H4 (cell line): ENCODE results near the gene SIGLEC1. TPM values are rescaled to one million over a fixed set of nuclear protein-coding genes. Genes with fewer than 3 reads are reported as not detected.

Source experiments
- DNase-seq: peaks from one replicate; pipeline ENCODE4 v3.0.0-alpha.2; 2015; ENCODE audit warnings: low spot score
- total RNA-seq: library from RNA; depleted of rRNA; stranded (reverse); fragments of >200 nt; shearing (Covaris generic); gene quantifications from 2 replicates; pipeline ENCODE4 v1.2.3, GENCODE V29; 2014

The SIGLEC1 gene
- total RNA-seq, 1 experiment from 2014 or later, result not detected

DNA sequence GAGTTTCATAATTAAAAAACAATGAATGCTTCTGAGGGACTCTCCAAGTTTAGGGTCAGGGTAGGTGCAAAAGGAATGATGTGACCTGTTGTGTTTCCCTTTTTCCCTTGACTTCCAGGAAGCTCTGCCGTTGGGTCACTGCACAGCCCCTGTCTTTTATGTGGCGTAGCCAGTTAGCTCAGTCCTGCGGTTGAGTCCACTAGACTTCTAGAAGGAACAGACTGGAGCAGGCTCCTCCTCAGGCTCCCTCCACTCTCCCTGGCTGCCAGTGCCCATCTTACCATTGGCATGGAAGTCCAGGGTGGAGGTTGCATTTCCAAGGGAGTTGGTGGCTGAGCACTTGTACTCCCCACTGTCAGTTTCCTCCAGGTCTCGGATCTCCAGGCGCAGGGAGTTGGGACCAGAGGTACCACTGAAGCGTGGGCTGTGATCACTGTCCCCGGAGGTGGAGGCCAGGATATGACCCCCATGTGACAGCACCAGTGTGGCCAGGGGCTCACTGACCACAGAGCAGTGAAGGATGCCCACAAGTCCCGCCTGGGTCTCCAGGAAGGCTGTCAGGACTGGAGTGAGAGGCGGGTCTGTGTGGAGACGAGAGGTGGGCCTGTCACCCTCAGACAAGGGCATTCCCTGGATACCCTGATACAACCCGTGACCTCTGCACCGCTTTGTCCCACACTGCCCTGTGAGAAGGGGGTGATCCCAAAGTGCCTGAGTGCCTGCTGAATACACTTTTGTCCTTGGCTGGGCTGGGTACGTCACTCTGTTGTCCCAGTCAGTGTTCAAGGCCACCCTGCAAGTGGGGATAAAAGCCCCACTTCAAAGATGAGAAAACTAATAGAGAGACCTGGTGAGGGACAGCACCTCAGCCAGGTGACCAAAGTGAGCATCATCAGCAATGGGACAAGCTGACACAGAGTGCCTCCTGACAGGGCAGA, 11.1 kb downstream of the SIGLEC1 start:
- DNase-seq, result no peak

DNA sequence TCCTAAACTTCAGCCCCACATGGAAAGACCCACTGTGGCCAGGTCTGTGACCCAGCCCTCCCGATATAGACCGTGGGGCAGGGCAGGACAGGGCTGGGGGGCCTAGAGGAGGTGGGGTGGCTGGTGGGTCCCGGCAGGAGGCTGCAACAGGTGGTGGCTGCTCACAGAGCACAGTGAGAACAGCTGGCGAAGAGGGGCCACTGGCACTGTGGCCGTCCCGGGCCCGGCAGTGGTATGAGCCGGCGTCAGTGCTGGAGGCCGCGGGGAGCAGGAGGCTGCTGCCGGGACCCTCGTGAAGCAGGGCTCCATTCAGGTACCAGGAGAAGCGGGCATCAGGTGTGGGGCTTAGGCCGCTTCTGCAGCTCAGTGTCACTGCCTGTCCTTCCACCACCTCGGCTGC, 13.4 kb downstream of the SIGLEC1 start:
- no peak for DNase-seq

DNA sequence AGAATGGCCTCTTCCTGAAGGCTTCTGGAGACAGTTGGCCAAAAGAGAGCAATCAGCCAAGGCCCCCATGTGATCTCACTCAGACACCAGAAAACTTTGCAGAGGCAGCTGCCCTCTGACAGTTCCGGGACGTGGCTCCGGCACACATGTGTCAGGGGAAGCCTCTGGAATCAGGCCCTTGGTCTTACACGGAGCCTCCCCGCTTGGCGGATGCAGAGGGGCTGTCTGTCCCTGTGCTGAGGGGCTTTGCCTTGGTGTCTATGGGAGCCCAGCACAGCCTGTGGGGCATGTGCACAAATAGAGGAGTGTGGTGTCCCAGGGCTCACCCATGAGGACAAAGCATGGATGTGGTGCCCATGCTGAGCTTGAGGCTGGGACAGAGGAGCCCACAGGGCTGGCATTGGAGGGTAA, 13.8 kb downstream of the SIGLEC1 start:
- no peak for DNase-seq

DNA sequence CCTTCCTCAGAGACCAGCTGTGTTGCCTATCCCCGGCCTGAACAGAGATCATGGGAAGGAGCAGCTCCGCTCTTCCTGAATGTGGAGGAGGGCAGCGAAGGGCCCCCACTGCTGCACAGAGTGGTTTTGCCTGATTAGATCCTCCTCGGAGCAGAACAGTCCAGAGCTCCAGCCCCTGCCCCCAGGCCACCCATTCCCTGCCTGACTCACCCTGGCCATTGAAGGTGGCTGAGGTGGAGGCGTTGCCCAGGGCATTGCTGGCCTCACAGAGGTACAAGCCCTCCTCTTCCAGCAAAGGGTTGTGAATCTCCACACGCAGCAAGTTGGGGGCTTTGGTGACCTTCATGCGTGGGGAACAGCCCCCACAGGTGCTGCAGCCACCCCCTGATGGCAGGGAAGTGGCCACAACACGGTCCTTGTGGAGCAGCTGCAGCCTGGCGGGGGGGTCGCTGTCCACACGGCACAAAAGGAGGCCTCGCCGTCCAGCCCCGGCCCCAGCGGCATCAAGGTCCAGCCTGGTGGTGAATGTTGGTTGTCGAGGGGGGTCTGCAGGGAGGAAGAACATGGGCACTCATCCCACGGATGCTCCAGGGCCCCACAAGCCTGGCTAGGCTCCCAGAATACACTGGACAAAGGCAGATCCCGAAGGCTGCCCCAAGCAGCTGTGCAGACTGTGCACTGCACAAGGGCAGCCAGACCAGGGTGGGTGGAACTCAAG, 14.7 kb downstream of the SIGLEC1 start:
- DNase-seq, result no peak

DNA sequence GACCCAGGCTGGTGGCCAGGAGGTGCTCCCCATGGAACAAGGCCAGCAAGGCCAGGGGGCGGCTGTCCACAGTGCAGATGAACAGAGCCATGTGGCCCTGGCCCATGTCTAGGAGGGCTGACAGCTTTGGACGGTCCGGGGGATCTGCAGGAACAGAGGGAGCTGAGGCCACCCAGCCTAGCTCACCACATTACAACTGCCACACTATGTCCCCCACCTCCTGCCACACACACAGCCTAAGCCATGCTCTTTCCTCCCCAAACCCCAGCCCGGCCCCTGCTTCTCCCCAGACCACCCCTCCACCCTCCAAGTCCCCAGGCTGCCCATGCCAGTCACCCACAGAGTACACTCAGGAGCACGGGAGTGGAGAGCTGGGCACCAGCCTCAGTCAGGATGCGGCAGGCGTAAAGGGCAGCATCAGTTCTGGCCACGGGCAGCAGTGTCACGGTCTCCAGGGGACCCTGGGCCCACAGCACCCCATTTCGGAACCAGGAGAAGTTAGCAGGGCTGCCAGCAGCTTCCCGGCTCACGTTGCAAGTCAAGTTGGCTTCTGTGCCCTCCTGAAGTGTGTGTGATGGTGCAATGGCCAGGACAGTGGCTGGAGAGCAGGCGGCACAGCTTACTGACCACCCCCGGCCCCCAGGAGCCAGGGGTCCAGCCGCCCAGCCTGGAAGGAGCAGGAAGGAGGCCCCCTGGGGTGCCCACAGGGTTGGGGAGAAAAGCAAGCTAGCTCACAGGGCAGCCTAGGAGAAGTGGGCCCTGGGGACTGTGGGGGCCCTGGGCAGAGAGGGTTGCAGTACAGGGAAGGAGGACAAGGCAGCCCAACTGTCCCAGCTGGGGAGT, 15.4 kb downstream of the SIGLEC1 start:
- no peak for DNase-seq

DNA sequence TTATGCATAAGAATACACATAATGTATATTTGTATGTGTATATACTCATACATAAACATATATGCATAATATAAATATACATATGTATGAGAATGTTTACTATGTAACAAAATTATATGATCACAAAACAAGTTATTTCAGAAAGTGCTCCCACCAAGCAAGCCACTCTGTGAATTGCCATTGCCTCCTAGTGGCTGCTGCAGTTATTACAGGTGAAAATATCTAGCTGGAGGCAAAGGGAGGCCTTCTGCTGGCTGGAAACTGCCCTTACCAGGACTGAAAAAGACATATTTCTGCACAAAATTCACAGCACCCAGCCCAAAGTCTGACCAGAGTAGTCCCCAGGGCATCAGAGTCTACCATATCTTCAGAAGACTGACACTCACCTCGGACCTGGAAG, 16.2 kb downstream of the SIGLEC1 start:
- no peak for DNase-seq

DNA sequence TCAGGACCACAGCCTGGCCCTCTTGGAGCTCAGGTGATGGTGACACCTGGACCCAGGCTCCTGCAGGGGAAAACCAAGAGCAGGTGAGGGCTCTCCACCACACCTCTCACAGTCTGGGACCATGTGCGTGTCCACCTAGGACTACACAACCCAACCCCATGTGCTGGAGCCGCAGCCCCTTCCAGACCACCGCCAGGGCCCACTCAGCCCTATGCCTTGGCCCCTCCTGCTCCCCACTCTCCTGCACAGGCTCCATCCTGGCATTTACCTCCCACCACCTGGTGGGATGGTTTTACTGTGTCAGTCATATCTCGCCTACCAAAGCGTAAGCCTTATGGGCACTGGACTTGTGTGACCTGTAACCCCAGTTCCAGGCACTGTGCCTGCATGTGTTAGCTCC, 17.5 kb downstream of the SIGLEC1 start:
- DNase-seq, result no peak

DNA sequence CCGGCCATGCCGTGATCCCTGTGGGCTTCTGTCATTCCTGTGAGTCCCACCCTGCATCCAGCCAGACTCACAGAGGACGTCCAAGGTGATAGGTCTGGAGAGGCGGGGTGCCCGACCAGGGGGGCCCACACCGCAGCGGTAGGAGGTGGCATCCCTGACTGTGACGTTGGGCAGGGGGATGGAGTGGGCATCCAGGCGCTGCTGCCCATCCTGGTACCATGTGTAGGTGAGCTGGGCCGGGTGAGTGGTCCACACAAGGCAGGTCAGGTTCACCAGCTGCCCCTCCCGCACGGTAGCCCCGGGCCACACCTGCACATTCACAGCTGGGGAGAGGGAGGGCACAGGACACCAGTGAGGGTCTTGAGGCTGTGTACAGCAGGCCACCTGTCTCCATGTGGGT, 19.0 kb downstream of the SIGLEC1 start:
- no peak for DNase-seq

DNA sequence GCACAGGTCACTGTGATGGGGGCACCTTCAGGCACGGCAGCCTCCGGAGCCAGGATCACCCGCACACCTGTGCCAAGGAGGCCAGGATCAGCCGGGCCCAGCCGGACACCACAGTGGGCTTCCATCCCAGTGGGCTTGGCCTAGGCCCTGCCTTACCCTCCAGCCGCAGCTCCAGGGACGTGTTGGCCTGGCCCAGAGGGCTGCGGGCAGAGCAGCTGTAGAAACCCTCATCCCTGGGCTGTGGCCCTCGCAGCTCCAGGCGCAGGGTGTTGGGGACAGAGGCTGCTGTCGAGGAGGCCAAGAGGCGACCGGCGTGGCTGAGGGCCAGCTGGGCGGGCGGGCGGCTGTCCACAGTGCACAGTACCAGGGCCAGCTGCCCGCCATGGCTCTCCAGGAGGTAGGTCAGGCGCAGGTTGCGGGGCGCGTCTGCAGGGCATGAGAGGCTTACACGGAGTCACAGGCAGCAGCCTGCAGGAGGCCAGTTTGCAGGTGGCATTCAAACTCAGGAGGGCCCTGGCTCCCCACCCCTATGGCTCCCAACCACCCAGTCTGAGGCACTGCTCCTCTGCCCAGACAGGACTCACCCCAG, 19.6 kb downstream of the SIGLEC1 start:
- no peak for DNase-seq

DNA sequence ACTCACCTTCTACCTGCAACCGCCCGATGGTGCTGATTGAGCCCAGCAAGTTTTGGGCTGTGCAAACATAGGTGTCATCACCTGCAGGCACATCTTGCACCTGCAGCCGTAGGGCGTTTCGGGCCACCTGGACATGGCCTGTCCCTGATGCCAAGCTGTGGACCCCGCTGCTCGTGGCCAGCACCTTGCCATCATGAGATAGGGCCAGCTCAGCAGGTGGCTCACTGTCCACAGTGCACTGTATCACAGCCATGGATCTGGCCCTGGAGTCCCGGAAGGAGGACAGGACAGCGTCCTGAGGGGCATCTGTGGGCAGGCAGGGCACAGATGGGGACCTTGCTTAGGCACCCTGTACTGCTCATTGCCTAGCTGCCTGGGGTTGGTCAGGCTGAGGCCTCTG, 20.5 kb downstream of the SIGLEC1 start:
- DNase-seq, result no peak

DNA sequence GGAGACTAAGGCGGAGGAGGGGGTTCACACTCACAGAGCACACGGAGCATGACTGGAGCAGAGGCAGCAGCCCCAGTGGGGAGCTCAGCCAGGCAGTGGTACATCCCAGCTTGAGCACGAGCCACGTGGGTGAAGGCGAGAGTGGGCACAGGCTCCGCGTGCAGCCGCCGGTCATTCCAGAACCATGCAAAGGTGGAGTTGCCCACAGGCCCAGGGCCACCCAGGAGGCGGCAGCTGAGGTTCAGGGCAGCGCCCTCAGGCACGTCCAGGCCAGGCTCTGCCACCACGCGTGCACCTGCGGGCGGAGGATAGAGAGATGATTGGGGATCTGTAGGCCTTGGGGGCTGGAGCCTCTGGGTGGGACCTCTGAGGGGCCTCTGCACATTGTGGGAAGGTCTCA, 21.1 kb downstream of the SIGLEC1 start:
- DNase-seq, result no peak

DNA sequence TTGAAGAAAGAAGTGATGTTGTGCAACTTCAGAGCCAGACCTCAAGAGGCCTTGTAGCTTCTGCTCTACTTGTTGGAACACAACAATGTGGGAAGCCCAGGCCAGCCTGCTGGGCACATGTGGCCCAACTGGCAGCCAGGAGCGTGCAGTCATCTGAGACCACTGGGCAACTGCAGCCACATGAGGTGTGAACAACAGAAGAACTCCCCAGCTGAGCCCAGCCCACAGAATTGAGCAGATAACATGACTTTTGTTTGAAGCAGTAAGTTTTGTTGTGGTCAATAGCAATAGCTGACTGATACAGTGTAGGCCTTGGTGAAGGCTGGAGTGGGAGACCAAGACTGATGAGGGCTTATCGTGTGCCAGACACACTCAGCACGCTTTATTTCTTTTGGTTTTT, 22.0 kb downstream of the SIGLEC1 start:
- no peak for DNase-seq

DNA sequence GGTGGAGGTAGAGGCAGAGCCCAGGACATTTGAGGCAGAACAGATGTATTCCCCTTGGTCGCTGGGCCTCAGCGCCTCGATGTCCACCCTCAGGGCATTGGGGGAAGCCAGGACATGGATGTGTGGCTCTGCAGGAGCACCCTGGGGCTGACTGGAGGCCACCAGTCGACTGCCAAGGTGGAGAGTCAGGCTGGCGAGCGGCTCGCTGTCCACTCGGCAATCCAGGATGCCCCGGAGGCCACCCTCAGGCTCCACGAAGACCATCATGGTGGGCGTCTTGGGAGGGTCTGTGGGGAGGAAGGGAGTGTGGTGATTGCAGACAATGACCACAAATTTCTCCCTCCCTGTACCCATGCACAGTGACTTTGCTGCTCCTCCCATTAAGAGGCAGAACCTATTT, 22.4 kb downstream of the SIGLEC1 start:
- no peak for DNase-seq

DNA sequence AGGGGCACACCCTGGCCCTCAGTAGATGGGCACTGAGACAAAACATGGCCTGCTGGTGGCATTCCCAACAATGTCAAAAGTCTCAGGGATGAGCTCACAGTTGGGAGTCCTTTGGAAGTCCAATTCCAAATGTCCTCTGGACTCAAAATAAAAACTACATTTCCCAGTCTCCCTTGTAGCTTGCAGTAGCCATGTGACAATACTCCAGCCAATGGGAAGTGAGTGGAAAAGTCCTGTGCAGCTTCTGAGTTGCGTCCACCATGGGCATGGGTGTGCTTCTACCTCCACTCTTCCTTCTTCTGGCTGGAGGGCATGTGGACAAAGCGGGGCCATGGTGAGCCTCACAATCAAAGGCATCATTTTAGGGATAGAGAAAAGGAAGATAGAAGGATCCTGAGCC, 24.7 kb downstream of the SIGLEC1 start:
- peak; percentile 44 for DNase-seq

DNA sequence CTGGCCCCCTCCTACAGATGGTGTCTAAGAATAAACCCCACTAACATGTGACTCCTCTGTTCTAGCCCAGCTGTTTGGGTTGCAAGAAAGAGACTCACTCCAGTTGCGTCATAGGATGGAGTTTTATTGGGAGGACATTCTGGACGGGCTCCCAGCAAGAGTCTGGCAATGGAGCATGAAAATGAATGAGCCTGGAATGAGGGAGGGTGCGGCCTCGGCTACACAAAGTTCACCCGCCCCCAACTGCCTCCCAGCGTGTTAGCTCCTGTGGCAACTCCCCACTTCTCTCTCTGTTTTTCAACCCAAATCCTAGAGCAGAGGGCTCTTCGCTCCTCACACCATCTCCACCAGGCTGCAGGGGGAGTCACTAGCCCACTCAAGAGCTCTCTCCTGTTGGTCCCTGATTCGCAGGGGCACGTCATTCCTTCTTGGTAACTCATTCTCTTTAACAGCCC, 25.5 kb downstream of the SIGLEC1 start:
- DNase-seq, result peak; percentile 89

DNA sequence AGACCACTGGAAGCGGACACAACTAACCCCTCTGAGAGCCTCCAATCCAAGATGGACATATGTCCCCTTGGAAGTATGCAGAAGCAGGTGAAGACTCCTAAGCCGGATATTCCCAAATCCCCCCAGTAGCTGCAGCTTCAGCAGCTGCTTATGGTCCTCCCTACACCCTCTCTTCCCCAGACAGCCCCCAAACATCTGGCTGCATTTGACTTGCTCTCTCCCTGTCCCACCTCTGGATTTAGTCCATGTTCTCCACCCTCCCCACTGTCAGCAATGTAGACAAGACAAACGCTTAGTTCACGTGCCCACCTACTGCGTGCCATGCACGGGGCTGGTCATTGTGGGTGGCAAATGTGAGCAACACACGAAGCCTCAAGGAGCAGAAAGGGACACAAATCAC, 26.0 kb downstream of the SIGLEC1 start:
- no peak for DNase-seq

DNA sequence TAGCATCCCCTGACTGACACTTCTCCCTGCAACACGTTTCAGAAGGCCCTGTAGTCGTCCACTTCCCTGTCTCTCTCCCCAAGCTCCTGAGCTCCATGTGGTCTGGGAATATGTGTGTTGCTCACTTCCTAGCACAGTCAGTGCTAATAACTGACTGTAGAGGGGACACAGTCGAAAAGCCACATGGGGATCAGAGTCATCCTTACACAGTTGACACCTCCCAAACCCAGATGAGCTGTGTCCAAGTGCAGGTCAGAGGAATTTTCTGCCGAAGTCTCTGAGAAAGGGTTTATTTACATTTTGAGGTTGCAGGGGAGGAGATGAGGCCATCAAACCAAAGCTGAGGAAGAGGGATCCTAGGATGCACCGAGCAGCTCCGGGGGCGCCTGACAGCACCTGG, 27.1 kb downstream of the SIGLEC1 start:
- DNase-seq, result no peak

DNA sequence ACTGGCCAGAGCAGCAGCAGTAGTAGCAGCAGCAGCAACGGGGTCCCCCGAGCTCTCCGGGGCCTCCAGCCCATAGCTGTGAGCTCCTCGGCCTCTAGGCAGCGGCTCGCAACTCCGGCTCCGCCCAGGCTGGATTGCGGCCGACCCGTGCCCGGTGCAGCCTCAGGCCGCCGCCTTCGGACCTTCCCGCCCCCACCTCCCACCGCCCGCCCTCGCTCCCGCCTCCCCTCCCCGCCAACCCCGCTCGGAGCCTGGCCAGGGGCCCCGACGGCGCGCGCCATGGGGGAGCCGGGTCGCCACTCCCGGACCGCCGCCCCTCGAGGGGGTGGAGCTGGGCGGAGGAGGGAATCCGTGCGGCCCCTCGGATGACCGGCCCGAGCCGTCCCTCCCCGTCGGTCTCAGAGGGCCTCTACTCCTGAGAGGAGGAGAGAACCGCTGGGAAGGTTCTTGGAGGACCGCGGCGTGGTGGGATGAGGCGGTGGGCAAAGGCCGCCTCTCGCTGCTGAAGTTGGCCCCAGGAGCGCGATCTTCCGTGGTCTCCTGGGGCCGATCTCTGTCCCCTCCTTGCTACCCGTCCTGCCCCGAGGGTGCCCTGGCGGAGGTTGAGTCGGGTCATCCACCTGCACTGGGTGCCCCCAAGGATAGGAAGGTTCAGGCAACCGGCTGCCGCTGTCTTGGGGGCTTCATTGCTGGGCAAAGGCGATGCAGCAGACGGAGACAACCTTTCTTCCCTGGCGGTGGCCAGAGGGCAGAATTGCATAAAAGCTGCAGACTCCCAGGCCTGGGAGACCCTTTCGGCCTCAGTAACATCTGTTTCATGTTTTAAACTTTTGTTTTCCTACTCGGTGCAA, 30.2 kb downstream of the SIGLEC1 start, which contains the start of gene ADAM33:
Gene ADAM33, minus strand, starts transcription at position 80 of the 851 bp plus-strand sequence. Its CDS starts 6 bp downstream, at position 74.
- DNase-seq, result no peak

DNA sequence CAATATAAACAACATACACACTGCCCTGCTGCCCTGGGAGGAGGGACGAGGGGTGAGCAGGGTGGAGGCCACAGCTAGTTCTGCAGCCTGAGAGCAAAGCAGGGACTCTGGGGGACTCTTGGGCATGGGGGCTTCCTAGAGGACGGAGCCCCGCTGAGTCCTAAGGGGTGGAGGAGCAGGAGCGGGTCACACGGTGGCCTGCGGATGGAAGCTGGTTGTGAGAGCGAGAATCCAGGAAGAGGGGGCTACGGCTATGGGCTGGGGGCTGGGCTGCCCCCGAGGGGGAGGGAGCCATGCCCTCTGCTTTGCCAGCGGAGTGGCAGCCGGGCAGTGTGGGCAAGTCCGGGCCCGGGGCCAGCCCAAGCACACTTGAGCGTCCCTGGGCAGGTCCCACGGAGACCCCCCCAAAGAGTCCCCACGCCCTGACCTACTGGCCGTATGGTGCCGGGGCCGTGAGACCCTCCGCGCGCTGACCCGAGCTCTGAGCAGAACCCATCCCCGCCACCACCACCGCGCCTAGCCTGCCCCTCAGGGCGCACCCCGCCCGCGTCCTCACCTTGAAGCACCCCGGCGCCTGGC, 31.0 kb downstream of the SIGLEC1 start:
- no peak for DNase-seq

DNA sequence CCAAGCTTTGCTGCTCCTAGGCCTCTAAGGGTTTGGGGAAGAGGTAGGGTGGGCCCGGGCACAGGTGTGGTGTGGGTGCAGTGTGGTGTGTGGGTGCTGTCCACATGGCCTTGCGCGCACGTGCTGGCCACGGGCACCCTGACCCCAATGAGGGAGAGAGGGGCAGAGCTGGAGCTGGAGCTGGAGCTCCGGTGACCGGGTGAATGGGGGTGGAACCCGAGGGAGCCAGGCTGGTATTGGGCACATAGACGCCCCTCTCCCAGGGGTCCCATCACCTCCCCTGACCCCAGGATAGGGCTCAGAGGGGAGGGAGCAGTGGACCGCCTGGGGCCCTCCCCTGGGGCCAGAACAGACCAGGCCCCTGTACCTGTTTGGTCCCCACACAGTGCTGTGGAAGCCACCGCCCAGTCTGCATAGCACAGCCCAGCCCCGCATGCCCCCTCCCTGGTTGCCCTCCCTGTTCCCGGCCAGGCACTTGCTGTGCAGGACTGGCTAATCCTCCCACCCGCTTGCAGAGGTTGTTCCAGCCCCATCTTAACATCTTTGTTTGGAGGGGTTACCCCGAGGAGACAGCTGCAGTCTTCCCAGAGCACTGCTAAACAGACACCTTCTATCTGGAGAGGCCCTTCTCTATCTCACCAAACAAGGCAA, 31.6 kb downstream of the SIGLEC1 start:
- DNase-seq, result no peak
